NCI-H526 treated with DMSO at 0.1 percent for 48 hours (cell line): Measurements from ENCODE around the gene TYW5.
"Not testable (repeated sequence)": the region's sequence is repeated elsewhere in the genome, so short reads cannot be mapped to it uniquely, and the experiment has no call there.

Experiments
- DNase-seq: peaks from one replicate; lab custom pipeline; 2025; lab: John Stamatoyannopoulos, UW

Gene TYW5

GRCh38 chr2:199914372-199914958 is 40.8 kb downstream of the TYW5 start:
- no peak for DNase-seq

GRCh38 chr2:199912553-199913114 is 42.7 kb downstream of the TYW5 start:
- DNase-seq: not testable (repeated sequence)

- no peak for DNase-seq
Measured at GRCh38 chr2:199911877-199912161, 43.5 kb downstream of the TYW5 start.

GRCh38 chr2:199911052-199911876 is 44.0 kb downstream of the TYW5 start, which contains the start of gene C2orf69:
TSS of gene C2orf69 (plus strand) at chr2:199911293. CDS start at chr2:199911439, 146 bp downstream.
- DNase-seq: peak; percentile 99

GRCh38 chr2:199910338-199911051 is 44.8 kb downstream of the TYW5 start:
- DNase-seq: no peak

- no peak for DNase-seq
Measured at GRCh38 chr2:199907008-199907714, 48.1 kb downstream of the TYW5 start.

- DNase-seq: no peak
Measured at GRCh38 chr2:199903111-199903510, 52.2 kb downstream of the TYW5 start.

GRCh38 chr2:199902486-199903110 is 52.7 kb downstream of the TYW5 start:
- no peak for DNase-seq

- DNase-seq: no peak
Measured at GRCh38 chr2:199901942-199902341, 53.3 kb downstream of the TYW5 start.

GRCh38 chr2:199896617-199897016 is 58.7 kb downstream of the TYW5 start:
- no peak for DNase-seq

GRCh38 chr2:199895406-199895805 is 59.9 kb downstream of the TYW5 start:
- no peak for DNase-seq

- no peak for DNase-seq
Measured at GRCh38 chr2:199883474-199884212, 71.6 kb downstream of the TYW5 start.

GRCh38 chr2:199882667-199883066 is 72.6 kb downstream of the TYW5 start:
- DNase-seq: no peak
